Naive B cell (primary cell): ENCODE data around the gene AMMECR1L. TPM values are rescaled to one million over a fixed set of nuclear protein-coding genes. Genes with fewer than 3 reads are reported as not detected.
A peak's percentile ranks its signal among the peaks of the same experiment; 100 is the strongest.
"Not testable (repeated sequence)": the region's sequence is repeated elsewhere in the genome, so short reads cannot be mapped to it uniquely, and the experiment has no call there.

Experiments used
- ATAC-seq, 2 donors: fragments of 150-1000 bp; cut with Tn5 transposase; 2 replicates each; pipeline ENCODE4 v1.10.0; 2021; ENCODE audit warnings: low read depth in 2 of 2, mild to moderate bottlenecking in 2 of 2, moderate library complexity in 2 of 2
- DNase-seq: peaks from one replicate; pipeline ENCODE4 v3.0.0; 2022
- H3K27ac Mint-ChIP-seq, 6 donors: one replicate each; pipeline ENCODE4 v1.8.0; 2020 to 2022; ENCODE audit warnings: mild to moderate bottlenecking in 6 of 6, mixed read lengths in 6 of 6, moderate library complexity in 5 of 6, inconsistent platforms in 2 of 6
- H3K27me3 Mint-ChIP-seq, 3 donors: one replicate each; pipeline ENCODE4 v1.8.0; 2021 to 2022; ENCODE audit warnings: mixed read lengths in 3 of 3, mild to moderate bottlenecking in 1 of 3
- H3K36me3 Mint-ChIP-seq, 2 donors: one replicate each; pipeline ENCODE4 v1.8.0; 2020 to 2022; ENCODE audit warnings: mixed read lengths in 2 of 2, inconsistent platforms in 1 of 2, mild to moderate bottlenecking in 1 of 2
- H3K4me1 Mint-ChIP-seq, 3 donors: one replicate each; pipeline ENCODE4 v1.8.0; 2020 to 2022; ENCODE audit warnings: mixed read lengths in 3 of 3, inconsistent platforms in 1 of 3, mild to moderate bottlenecking in 1 of 3, moderate library complexity in 1 of 3
- H3K4me3 Mint-ChIP-seq, 8 donors: one replicate each; pipeline ENCODE4 v1.8.0; 2020 to 2022; ENCODE audit warnings: mild to moderate bottlenecking in 8 of 8, mixed read lengths in 8 of 8, moderate library complexity in 8 of 8, inconsistent platforms in 2 of 8
- H3K9me3 Mint-ChIP-seq, 7 donors: one replicate each; pipeline ENCODE4 v1.8.0; 2020 to 2022; ENCODE audit warnings: mixed read lengths in 7 of 7, mild to moderate bottlenecking in 5 of 7, inconsistent platforms in 2 of 7, moderate library complexity in 1 of 7
- polyA plus RNA-seq, 6 donors: library from polyadenylated mRNA; unstranded; fragments of 300-500 nt; fragmentation: Illumina TruSeq; gene quantifications; one replicate each; pipeline ENCODE4 v1.2.3, GENCODE V29; 2021; ENCODE audit warnings: low read depth in 6 of 6

The AMMECR1L gene
- polyA plus RNA-seq, 6 donors from 2014 or later: 3.7 to 9.9 (median 7.4) TPM

GRCh38 chr2:127901339-127902056, 15.7 kb upstream of the AMMECR1L start:
- DNase-seq: no peak
- no peak for ATAC-seq
- Mint-ChIP-seq H3K27ac (peak overlapping the region in 1 of 6 donors; percentile 41), H3K27me3 (no peaks in the 10 kb centered on the region), H3K4me3 (no peak overlapping the region), H3K4me1 (peaks cover 19 to 31% (median 28%) of the 10 kb centered on the region in 3 donors), H3K9me3 (no peaks in the 10 kb centered on the region), H3K36me3 (no peaks in the 10 kb centered on the region)

- Mint-ChIP-seq H3K4me3 (peak overlapping the region in 6 of 8 donors; percentile 30 to 73 (median 60)), H3K27ac (peak overlapping the region in 5 of 6 donors; percentile 15 to 73 (median 46))
- no peak for ATAC-seq
These were observed 11.9 kb upstream of the AMMECR1L start for GRCh38 chr2:127897531-127898211.

GRCh38 chr2:127893494-127893893, 7.7 kb upstream of the AMMECR1L start:
- Mint-ChIP-seq H3K27ac (no peak overlapping the region), H3K9me3 (no peaks in the 10 kb centered on the region), H3K27me3 (no peaks in the 10 kb centered on the region), H3K36me3 (no peaks in the 10 kb centered on the region), H3K4me1 (peaks cover 19 to 24% (median 24%) of the 10 kb centered on the region in 3 donors), H3K4me3 (no peak overlapping the region)
- DNase-seq (no peak), ATAC-seq (no peak)

More at GRCh38 chr2:127897531-127898211, 11.9 kb upstream of the AMMECR1L start:
- DNase-seq: no peak
- Mint-ChIP-seq H3K4me1 (peaks cover 23 to 31% (median 30%) of the 10 kb centered on the region in 3 donors), H3K36me3 (no peaks in the 10 kb centered on the region), H3K27me3 (no peaks in the 10 kb centered on the region), H3K9me3 (no peaks in the 10 kb centered on the region)

GRCh38 chr2:127893033-127893432, 7.3 kb upstream of the AMMECR1L start:
- ATAC-seq (no peak), DNase-seq (no peak)
- Mint-ChIP-seq H3K27ac (no peak overlapping the region), H3K4me3 (no peak overlapping the region), H3K36me3 (no peaks in the 10 kb centered on the region), H3K27me3 (no peaks in the 10 kb centered on the region), H3K9me3 (no peaks in the 10 kb centered on the region), H3K4me1 (peaks cover 15 to 20% (median 19%) of the 10 kb centered on the region in 3 donors)

GRCh38 chr2:127891811-127892210, 6.1 kb upstream of the AMMECR1L start:
- Mint-ChIP-seq H3K9me3 (no peaks in the 10 kb centered on the region), H3K27me3 (no peaks in the 10 kb centered on the region), H3K27ac (no peak overlapping the region), H3K4me1 (peaks cover 12 to 17% (median 16%) of the 10 kb centered on the region in 3 donors), H3K36me3 (no peaks in the 10 kb centered on the region), H3K4me3 (no peak overlapping the region)
- DNase-seq: no peak
- no peak for ATAC-seq

- peaks cover 9 to 13% (median 12%) of the 10 kb centered on the region in 3 donors for H3K4me1 Mint-ChIP-seq
- H3K27me3 Mint-ChIP-seq, DNase-seq, H3K9me3 Mint-ChIP-seq, ATAC-seq, H3K36me3 Mint-ChIP-seq: not testable (repeated sequence)
- peak overlapping the region in 1 of 6 donors; percentile 4 for H3K27ac Mint-ChIP-seq
- peak overlapping the region in 1 of 8 donors; percentile 30 for H3K4me3 Mint-ChIP-seq
These were observed 5.0 kb upstream of the AMMECR1L start for GRCh38 chr2:127890756-127891155.

- no peak for ATAC-seq
- Mint-ChIP-seq H3K27me3 (no peaks in the 10 kb centered on the region), H3K36me3 (no peaks in the 10 kb centered on the region), H3K4me1 (peaks cover 18 to 27% (median 26%) of the 10 kb centered on the region in 3 donors), H3K4me3 (peak overlapping the region in 1 of 8 donors; percentile 9), H3K9me3 (no peaks in the 10 kb centered on the region), H3K27ac (no peak overlapping the region)
- DNase-seq: no peak
These were observed 3.0 kb upstream of the AMMECR1L start for GRCh38 chr2:127888772-127889171.

- Mint-ChIP-seq H3K27me3 (no peaks in the 10 kb centered on the region), H3K4me3 (peak overlapping the region in 4 of 8 donors; percentile 16 to 93 (median 84))
- no peak for ATAC-seq
These were observed 2.0 kb upstream of the AMMECR1L start for GRCh38 chr2:127887776-127888130.

GRCh38 chr2:127887082-127887775, 1.5 kb upstream of the AMMECR1L start:
- H3K9me3 Mint-ChIP-seq: no peaks in the 10 kb centered on the region
- ATAC-seq (no peak), DNase-seq (no peak)
- peak overlapping the region; percentile 16 to 93 (median 83) for H3K4me3 Mint-ChIP-seq
- H3K36me3 Mint-ChIP-seq: no peaks in the 10 kb centered on the region
- no peaks in the 10 kb centered on the region for H3K27me3 Mint-ChIP-seq
- H3K27ac Mint-ChIP-seq: peak overlapping the region; percentile 25 to 86 (median 64)
- peaks cover 22 to 35% (median 29%) of the 10 kb centered on the region in 3 donors for H3K4me1 Mint-ChIP-seq

More at GRCh38 chr2:127887776-127888130, 2.0 kb upstream of the AMMECR1L start:
- peak overlapping the region in 1 of 6 donors; percentile 41 for H3K27ac Mint-ChIP-seq
- no peaks in the 10 kb centered on the region for H3K36me3 Mint-ChIP-seq
- no peak for DNase-seq
- H3K9me3 Mint-ChIP-seq: no peaks in the 10 kb centered on the region
- peaks cover 22 to 32% (median 29%) of the 10 kb centered on the region in 3 donors for H3K4me1 Mint-ChIP-seq

- Mint-ChIP-seq H3K4me3 (peak overlapping the region; percentile 83 to 93 (median 91)), H3K4me1 (peaks cover 20 to 36% (median 29%) of the 10 kb centered on the region in 3 donors), H3K27ac (peak overlapping the region; percentile 38 to 94 (median 82))
- ATAC-seq: peak; percentile 19 to 25
- not testable (repeated sequence) for H3K27me3 Mint-ChIP-seq, H3K36me3 Mint-ChIP-seq, DNase-seq, H3K9me3 Mint-ChIP-seq
These were observed 808 bp upstream of the AMMECR1L start for GRCh38 chr2:127886593-127886935.

- not testable (repeated sequence) for H3K36me3 Mint-ChIP-seq, H3K27me3 Mint-ChIP-seq, H3K9me3 Mint-ChIP-seq
- peaks cover 25 to 50% (median 35%) of the 10 kb centered on the region in 3 donors for H3K4me1 Mint-ChIP-seq
- ATAC-seq (peak; percentile 11 to 23), DNase-seq (peak; percentile 46)
- peak overlapping the region; percentile 70 to 95 (median 90) for H3K27ac Mint-ChIP-seq
- peak overlapping the region; percentile 82 to 97 (median 91) for H3K4me3 Mint-ChIP-seq
These were observed 655 bp downstream of the AMMECR1L start for GRCh38 chr2:127884861-127885740.

- no peaks in the 10 kb centered on the region for H3K9me3 Mint-ChIP-seq
- H3K4me1 Mint-ChIP-seq: peaks cover 25 to 57% (median 39%) of the 10 kb centered on the region in 3 donors
- ATAC-seq (no peak), DNase-seq (no peak)
- H3K36me3 Mint-ChIP-seq: no peaks in the 10 kb centered on the region
- peak overlapping the region; percentile 82 to 97 (median 91) for H3K4me3 Mint-ChIP-seq
- H3K27me3 Mint-ChIP-seq: no peaks in the 10 kb centered on the region
- peak overlapping the region in 5 of 6 donors; percentile 82 to 95 (median 92) for H3K27ac Mint-ChIP-seq
These were observed 1.3 kb downstream of the AMMECR1L start for GRCh38 chr2:127884436-127884835.

- no peaks in the 10 kb centered on the region for H3K9me3 Mint-ChIP-seq
- peaks cover 28 to 63% (median 52%) of the 10 kb centered on the region in 3 donors for H3K4me1 Mint-ChIP-seq
- no peaks in the 10 kb centered on the region for H3K36me3 Mint-ChIP-seq
- H3K4me3 Mint-ChIP-seq: no peak overlapping the region
- DNase-seq (no peak), ATAC-seq (no peak)
- H3K27ac Mint-ChIP-seq: no peak overlapping the region
- H3K27me3 Mint-ChIP-seq: no peaks in the 10 kb centered on the region
These were observed 5.9 kb downstream of the AMMECR1L start for GRCh38 chr2:127879899-127880298.
